Measurements from ENCODE around the gene HGS.

- no peak for TF ChIP-seq POLR2A (IDR thresholded peaks at IDR 0.05; ENCODE audit: low read depth, low read length)
- no peak for TF ChIP-seq POLR2AphosphoS5 (IDR thresholded peaks at IDR 0.05; ENCODE audit: low read depth, low read length)
- TF ChIP-seq POU2F2 (IDR thresholded peaks at IDR 0.05; ENCODE audit: low read depth, low read length) = no peak
These were observed 51.7 kb downstream of the HGS start for GRCh38 chr17:81735264-81736102.
